GM19324 (cell line): Measurements from ENCODE around the gene GABRP.

Source experiments
- ATAC-seq: cut with Tn5 transposase; IDR thresholded peaks from one replicate; pipeline ENCODE4 v1.9.1; 2021; ENCODE audit warnings: mild to moderate bottlenecking, moderate library complexity; ENCODE audit not compliant: unreplicated experiment, low FRiP score

Gene GABRP

GRCh38 chr5:170783498-170784247 lies at the start of gene GABRP:
GABRP (plus strand) TSS chr5:170783725; CDS start chr5:170788616, 4,891 bp downstream.
- no peak for ATAC-seq

GRCh38 chr5:170736966-170737365 lies 46.6 kb upstream of the GABRP start:
- no peak for ATAC-seq

GRCh38 chr5:170737591-170737990 lies 45.9 kb upstream of the GABRP start:
- ATAC-seq, result no peak

- ATAC-seq, result no peak
Observed at GRCh38 chr5:170738840-170739239, 44.7 kb upstream of the GABRP start.

GRCh38 chr5:170739446-170739845 lies 44.1 kb upstream of the GABRP start:
- no peak for ATAC-seq

- no peak for ATAC-seq
Observed at GRCh38 chr5:170740551-170741205, 42.8 kb upstream of the GABRP start.

- no peak for ATAC-seq
Observed at GRCh38 chr5:170741801-170742200, 41.7 kb upstream of the GABRP start.

GRCh38 chr5:170743876-170744212 lies 39.7 kb upstream of the GABRP start:
- ATAC-seq, result no peak

- no peak for ATAC-seq
Observed at GRCh38 chr5:170745481-170746071, 37.9 kb upstream of the GABRP start.

GRCh38 chr5:170746075-170746960 lies 37.2 kb upstream of the GABRP start:
- no peak for ATAC-seq

- ATAC-seq, result no peak
Observed at GRCh38 chr5:170746961-170747340, 36.6 kb upstream of the GABRP start.

- ATAC-seq, result no peak
Observed at GRCh38 chr5:170747357-170747756, 36.2 kb upstream of the GABRP start.

- no peak for ATAC-seq
Observed at GRCh38 chr5:170747851-170748250, 35.7 kb upstream of the GABRP start.

GRCh38 chr5:170748951-170749471 lies 34.5 kb upstream of the GABRP start:
- no peak for ATAC-seq

GRCh38 chr5:170749911-170750431 lies 33.6 kb upstream of the GABRP start:
- no peak for ATAC-seq

- ATAC-seq, result no peak
Observed at GRCh38 chr5:170750791-170751190, 32.7 kb upstream of the GABRP start.

GRCh38 chr5:170751631-170752030 lies 31.9 kb upstream of the GABRP start:
- ATAC-seq, result no peak

- ATAC-seq, result no peak
Observed at GRCh38 chr5:170752257-170753215, 31.0 kb upstream of the GABRP start.

GRCh38 chr5:170753311-170753710 lies 30.2 kb upstream of the GABRP start:
- no peak for ATAC-seq
